Measurements from ENCODE around the gene ACKR3.

The ACKR3 gene

DNA sequence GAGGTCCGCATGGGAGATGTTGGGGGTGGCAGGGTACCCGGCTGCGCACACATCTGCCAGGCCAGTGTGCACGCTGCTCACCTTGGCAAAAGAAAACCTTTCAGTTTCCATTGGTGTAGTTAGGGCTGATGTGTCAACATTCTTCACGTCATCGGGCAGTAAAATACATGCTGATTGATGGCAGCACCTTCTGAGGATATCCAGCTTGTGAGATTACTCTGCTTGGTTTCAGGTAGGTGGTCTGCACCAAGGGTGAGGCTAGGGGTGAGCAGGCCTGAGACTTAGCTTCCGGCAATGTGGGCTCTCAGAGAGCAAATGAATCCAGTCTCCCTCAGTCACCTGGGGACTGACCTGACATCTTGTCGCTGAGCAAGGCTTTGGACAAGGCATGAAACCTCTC, 19.3 kb upstream of the ACKR3 start:
- DNase-seq (ENCODE audit: low spot score): no peak

GRCh38 chr2:236550701-236551465, 18.7 kb upstream of the ACKR3 start:
- no peak for DNase-seq (ENCODE audit: low spot score)

- DNase-seq (ENCODE audit: low spot score): no peak
Observed at GRCh38 chr2:236551471-236552211, 18.0 kb upstream of the ACKR3 start.

DNA sequence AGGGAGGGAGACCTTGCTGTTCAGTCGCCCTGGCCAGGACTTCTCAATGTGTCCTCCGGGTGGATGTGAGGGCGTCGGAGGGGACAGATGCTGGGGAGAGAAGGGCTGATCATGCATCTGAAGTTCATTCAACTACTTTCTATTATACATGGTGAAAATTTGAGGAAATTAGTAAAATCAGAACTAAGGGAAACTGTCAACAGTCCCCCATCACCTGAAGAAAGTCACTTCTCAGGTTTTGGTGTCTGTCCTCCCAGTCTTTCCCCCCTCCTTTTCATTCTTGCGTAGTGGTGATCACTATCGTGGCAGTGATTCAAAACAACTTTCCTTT, 17.4 kb upstream of the ACKR3 start:
- no peak for DNase-seq (ENCODE audit: low spot score)

GRCh38 chr2:236552581-236553363, 16.9 kb upstream of the ACKR3 start:
- no peak for DNase-seq (ENCODE audit: low spot score)

DNA sequence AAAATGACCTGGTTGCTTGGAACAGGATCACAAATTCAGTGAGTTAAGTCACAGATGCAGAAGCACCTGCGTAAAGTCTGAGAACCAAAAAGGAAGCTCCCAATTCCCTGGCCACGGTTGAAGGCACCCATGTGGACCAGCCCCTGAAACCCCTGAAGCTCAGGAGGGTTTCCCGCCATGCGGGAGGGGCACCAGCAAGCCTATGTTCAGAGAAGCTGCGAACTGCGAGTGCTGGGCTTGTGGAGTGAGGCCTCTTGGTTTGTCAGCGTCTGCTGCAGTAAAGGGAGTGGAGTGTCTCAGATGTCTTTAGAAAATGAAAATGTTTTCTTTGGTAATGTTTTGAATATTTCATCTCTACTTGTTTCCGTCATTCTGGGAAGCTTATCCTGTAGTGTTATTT, 16.1 kb upstream of the ACKR3 start:
- no peak for DNase-seq (ENCODE audit: low spot score)

DNA sequence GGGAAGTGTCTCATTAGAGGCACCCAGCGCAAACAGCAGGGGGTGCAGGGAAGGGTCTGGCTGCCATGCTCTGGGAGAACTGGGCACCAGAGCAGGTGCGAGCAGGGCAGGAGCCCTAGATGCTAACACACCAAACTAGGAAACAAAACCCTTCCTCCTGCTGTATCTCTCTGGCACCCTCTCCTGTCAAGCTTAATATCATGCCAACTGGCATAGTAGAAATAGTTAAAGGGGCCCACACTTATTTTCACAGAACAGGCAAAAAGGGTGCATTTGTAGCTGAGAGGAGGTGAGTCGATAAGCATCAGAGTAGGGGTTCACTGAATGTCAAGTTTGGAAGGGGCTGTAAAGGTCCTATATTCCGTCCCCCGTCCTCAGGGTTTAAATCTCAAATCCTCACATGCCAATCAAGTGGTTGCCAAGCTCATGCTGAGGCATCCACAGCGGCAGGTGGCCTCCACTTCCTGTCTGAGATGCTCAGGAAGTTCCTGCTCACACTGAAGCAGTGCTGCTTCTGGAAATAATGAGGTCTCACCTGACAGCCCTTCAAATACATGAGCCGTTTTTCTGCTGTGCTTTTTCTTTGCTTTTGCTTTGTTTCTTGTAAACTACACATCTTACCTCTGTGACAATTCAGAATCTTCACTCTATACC, 14.9 kb upstream of the ACKR3 start:
- DNase-seq (ENCODE audit: low spot score): no peak

- no peak for DNase-seq (ENCODE audit: low spot score)
Observed at GRCh38 chr2:236555481-236555880, 14.1 kb upstream of the ACKR3 start.

DNA sequence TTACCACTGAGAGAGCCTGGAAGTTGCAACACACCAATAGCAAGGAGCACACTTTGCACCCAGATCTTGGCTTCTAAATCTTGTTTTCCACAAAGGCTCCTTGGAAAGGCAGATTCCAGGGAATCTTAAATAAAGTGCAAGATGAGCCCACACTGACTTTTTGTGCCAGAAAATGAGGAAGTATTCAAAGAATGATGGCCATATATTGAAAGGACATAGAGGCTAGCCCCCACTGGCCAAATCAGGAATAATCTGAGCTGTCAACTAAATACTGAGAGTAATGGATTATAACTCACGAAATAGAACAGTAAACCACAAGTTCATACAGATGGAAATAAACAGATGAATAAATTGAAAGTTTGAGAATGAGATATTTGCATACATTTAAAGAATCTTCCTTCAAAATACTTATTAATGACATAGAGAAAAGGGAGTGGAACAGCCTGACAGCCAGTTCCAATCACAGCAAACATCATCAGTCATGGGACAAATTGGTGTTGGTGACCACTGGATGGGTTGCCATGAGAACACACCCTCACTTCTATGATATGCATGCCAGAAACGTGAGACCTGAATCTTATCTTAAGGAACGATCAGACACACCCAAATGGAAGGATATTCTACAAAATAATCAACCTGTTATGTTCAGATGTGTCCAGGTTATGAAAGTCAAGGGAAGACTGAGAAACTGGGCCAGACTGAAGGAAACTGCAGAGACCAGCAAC, 12.2 kb upstream of the ACKR3 start:
- DNase-seq (ENCODE audit: low spot score): no peak

GRCh38 chr2:236558036-236558435, 11.6 kb upstream of the ACKR3 start:
- DNase-seq (ENCODE audit: low spot score): no peak

- DNase-seq (ENCODE audit: low spot score): no peak
Observed at GRCh38 chr2:236558993-236559978, 10.3 kb upstream of the ACKR3 start.

- DNase-seq (ENCODE audit: low spot score): no peak
Observed at GRCh38 chr2:236561874-236562273, 7.8 kb upstream of the ACKR3 start.

DNA sequence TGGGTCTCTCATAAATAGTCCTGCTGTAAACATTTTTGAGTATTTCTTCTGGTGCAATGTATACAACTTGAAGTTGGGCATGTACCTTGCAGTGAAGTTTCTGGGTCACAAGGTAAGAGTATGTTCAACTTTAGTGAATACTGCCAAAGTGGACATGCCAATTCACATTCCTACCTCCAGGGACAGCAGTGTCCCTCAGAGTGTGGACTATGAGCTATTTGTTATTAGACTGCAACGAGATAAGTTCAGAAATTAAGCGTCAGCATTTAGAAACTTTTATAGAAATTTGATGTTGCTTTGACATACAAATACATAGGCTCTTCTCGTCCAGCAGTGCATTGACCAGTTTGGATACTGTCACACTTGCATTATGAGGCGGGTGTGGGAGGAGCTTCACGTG, 7.2 kb upstream of the ACKR3 start:
- no peak for DNase-seq (ENCODE audit: low spot score)

DNA sequence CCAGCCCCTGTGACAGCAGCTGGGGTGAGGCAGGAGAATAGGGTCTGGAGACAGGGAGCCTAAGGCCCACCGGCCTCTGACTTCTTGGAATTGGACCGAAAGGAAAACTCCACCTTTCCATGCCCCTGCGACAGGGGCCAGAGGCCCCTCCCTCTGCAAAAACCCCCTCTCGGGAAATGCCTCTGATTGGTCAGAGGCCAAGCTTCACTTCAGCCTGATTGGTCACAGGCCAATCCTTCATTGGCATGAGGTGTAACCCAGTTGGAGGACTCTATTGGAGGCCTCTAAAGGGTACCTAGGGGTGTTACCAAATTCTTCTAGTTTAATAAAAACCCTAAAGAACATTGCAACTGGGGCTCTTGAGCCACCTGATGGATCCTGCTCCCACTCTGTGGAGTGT, 5.7 kb upstream of the ACKR3 start:
- DNase-seq (ENCODE audit: low spot score): no peak

DNA sequence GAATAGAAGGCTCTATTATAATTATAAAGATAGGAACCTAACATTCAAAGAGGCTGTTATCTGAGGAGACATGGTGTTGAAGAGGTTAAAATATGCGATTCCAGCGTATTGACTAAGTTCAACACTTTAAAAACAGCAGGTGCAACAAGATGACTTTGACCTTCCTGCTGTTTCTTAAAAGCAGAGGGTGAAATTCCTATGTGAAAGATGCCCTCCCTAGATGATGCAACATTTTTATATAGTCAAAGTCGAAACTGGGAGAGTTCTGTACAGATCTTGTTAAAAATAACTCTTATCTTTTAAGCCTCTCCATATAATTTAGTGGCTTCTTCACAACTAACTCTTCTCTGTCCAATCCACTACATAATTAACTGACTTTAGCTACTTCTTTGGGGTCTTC, 4.4 kb upstream of the ACKR3 start:
- no peak for DNase-seq (ENCODE audit: low spot score)

DNA sequence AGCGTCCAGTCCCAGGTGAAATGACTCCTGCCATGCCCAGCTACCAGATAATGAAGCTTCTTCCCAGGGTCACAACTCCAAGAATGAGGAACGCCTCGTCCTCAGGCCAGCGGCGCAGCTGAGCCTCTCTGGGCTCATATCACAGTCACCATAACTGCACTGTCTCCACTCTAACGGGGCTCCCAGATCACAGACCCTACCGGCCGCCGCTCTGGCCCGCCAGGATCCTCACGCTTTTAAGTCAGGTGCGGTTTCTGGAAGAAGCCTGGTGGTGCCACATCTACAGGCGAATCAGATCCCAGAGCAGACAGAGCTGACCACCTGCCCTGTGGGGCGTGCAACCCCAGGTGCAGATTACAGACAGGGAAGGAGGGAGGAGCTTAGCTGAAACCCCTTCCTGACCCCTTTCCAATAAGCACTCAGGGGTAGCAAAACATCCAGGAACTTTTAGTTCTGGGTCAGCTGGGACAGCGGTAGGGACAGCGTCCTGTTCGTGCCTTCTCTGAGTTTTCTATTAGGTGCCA, 3.7 kb upstream of the ACKR3 start:
- DNase-seq (ENCODE audit: low spot score): no peak

DNA sequence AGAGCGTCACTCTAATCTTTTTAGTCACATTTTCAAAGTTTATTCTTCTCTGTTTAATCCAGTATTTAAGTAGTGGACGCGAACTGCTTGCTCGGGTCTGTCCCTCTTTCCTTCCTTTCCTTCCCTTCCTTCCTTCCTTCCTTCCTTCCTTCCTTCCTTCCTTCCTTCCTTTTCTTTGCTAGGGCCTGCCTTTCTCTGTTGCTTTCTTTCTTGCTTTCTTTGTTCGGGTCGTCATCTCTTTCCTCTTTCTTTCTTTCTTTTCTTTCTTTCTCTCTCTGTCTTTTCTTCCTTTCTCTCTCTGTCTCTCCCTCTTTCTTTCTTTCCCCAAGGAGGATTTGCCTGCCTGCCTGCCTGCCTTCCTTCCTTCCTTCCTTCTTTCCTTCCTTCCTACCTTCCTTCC, 3.0 kb upstream of the ACKR3 start:
- DNase-seq (ENCODE audit: low spot score): no peak

- no peak for DNase-seq (ENCODE audit: low spot score)
Observed at GRCh38 chr2:236568068-236568921, 1.3 kb upstream of the ACKR3 start.

DNA sequence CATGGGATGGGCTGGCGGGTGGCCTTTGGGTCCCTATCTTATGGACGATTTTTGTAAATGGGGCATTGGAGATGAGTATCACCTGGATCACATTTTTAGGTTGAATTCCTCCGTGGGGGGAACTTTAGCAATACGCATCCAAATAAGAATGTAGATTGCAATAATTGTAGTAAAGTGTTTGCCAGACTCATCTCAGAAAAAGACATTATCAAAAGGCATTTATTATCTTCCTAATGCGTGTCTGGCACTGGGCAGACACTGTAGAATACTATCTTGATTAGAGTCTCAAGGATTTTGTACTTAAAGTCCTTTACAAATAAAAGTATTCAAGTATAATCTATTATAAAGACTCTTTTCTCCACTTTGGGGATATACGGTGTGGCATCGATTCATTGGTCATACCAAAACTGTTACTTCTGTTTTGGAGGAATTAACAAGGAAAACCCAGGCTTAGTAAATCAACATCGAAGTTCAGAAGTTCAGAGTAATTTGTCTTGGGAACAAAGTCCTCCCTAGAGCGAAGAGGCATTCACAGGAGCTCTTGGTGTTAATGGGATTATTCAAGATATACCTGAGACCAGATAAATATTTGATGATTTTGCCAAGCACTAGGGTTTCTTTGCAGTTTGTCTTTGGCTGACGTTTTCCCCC, 578 bp upstream of the ACKR3 start:
- no peak for DNase-seq (ENCODE audit: low spot score)

Data from hepatic stellate cell (primary cell).